Activated CD8-positive, alpha-beta memory T cell treated with anti-CD3 and anti-CD28 coated beads for 1 hour (primary cell): ENCODE results near the gene AMOTL2.

Experiments
- DNase-seq, 2 donors: peaks; one replicate each; pipeline ENCODE4 v3.0.0-alpha.2; 2020; ENCODE audit warnings: low read depth in 1 of 2; ENCODE audit errors: extremely low read depth in 1 of 2

The AMOTL2 gene

DNA sequence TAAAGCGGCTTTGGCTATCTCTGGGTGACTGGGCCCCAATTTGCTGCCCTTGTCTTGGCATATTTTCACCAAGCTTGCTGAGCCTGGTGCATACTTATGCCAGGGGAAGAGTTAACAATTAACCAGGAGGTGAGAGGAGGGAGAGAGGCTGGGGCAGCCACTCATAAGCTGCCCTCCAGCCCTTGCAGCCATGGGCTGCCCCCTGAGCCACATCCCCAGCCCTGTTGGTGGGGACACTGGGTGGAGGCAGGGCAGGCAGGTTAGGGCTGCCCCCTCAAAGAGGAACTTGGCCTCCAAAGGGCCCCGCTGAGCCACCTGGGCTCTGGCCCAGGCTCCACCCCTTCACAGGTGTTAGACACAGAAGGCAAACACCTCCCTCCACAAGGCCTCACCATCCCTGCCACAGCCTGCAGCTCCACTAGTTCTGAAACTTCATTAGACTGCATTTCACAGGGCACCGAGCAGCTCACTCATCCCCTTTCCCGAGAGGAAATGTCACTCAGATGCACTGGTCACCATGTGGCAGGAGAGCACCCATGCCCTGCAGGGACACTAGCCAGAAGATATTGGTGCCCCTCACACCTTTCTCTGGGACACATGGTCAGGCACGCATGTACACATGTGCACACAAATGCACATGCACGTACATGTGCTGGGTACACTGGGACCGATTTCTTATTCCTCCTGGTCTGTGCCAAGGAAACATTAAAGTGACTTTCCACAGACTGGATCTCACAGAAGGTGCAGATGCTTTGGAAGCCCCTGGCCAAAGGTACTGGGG is 20.2 kb downstream of the AMOTL2 start:
- no peak for DNase-seq

DNA sequence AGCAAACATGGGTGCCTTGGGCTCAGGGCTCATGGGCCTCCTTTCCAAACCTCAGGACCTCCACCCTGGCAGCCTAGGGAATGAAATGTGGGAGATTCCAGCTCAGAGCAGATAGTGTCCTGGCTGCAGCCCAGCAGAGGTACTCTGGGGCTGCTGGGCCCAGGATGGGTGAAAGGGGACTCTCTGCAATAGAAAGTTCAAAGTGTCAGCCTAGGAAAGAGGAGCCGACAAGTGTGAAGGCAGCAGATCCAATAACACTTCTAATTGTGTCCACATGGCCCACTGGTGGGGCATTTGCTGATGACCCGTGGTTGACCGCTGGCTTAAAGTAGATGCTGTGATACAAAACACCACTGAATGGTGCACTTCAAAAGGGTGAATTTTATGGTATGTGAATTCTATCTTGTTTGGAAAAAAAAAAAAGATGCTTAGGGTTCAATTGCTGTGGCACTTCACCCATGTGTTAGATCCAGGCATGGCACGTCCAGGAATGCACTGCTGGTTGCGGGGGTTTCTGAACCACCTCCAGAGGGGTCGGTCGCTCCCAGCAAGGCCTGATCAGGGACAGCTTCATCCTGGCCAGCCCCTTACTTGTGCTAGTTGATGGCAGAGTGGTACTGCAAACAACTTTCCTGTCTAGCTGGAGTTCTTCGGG is 20.9 kb downstream of the AMOTL2 start:
- DNase-seq: no peak

DNA sequence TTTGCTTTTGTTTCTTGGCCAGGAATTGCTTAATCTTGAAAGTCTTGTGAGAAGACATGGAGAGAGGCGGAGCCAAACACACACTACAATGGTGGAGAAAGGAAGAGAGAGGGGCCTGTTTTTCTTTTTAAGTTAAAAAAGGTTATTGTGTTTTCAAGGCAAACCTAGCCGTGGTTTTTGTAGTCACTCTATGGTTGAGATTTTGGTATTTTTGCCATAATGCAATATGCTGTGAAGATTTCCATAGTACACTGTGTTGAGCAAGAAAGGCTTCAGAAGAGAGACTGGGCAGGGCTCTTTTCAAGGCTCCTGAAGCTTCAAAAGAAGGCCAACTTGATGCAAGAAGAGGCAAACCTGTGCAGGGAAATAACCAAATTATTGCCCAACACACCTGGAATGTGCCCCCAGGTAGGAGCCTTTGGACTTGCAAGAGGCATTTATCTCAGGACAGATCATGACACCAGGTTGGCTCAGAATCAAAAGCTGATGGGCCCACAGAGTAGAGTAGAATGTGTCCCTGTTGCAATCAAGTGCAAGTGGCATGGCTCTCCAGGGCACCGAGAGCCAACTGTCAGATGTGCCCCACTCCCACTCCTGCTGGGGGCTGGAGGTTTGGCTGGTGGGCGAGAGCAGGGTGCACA is 22.1 kb downstream of the AMOTL2 start:
- DNase-seq: no peak

DNA sequence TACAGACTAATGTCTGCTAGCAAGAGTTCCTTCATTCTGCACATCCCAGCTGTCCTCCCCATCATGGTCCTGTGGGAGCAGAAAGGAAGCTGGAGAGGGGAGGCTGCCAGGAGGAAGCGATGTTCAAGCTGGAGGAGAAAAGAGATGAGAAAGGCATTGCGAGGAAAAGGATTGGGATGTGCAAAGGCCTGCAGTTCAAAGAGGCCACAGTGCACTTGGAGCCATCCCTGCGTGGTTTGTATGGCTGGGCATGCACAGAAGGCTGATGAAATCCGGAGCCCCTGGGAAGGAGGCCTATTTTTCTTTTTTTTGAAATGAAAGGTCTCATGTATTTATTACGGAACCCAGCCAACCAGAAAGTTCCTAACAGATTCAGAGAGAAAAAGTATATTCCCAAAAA is 22.8 kb downstream of the AMOTL2 start:
- DNase-seq: no peak

DNA sequence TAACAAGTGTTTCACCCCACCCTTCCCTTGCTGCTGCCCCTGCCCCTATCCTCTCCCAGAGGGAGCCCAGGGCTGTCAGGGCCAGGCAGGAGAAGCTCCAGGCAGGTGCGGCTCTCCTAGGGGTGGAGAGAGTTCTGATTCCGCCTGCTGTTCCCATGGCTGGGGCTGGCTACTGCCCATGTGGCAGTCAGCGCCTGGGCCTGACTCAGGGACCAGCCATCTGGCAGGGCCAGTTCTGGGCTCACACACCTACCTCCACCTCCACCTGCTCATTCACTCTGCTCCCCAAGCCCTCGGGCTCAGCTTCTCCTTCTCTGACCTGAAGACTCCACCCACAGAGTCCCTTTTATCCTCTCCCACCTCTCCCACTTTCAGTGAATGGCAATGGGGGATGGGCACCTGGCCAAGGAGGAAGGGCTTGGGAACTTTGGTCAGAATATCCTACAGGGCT is 23.4 kb downstream of the AMOTL2 start:
- DNase-seq: no peak

DNA sequence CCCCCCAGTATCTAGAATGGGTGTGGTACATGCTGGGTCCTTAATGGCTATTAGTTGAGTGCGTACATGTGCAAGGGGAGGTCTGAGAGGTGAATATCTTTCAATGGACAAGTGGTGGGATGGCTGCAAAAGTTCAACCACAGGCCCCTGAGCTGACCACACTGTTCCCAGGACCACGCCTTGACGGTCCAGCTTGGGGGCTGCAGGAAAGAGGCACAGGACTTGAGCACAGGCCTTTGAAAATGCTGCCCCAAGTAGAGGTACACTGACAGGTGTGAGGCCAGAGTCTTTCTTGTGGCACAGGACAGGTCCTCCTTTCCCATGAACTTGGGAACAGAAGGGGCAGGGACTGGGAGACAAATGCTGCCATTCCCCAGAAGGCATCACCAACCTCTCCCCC is 24.0 kb downstream of the AMOTL2 start:
- no peak for DNase-seq

DNA sequence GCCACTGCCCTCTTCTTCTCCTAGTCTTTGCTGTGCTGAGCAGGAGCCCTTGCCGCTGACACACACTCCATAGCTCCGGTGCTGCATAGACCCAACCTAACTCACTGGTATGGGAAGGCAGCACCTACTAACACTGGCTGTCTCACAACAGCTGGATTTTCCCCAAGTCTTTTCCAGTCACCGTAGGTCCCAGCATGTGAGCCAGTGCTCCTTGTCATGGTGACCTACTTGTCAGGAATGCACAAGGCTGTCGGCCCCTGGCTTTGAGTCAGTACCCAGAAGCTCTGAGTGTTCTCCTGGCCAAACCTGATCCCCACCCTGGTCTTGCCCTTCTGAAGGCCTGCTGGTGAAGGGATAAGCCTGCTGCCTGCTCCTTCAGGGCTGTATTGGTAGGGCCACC is 25.7 kb downstream of the AMOTL2 start:
- DNase-seq: no peak

DNA sequence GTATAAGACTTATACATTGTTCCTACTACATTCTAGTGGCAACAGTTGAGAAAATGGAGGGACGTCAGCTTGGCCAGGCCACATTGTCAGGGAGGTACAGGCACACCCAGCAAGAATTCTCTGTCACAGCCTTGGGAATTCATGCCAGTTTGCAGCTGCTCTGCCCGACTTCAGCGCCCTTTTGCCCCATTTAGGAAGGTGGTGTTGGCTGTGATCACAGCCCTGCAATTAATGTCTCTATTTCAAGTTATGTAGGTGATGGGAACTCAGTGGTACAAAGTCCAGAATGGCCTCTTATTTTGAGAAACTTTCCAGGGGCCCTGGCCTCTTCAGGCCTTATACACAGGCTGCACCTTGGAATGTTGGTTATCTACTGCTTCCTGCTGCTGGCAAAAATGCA is 26.7 kb downstream of the AMOTL2 start:
- DNase-seq: no peak

DNA sequence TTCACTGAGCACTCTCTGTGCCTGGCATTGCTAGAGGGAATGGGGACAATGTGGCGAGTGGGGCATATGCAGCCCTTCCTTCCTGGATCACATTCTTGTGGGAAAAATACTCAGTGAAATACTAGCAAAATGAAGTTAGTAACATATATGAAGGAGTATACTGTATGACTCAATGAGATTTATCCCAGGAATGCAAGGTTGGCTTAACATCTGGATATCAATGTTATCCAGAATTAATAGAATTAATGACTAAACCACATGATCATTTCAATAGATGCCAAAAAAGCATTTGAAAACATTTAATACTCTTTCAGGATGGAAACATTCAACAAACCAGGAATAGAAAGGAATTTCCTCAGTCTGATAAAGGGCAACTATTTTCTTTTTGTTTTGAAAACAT is 27.5 kb downstream of the AMOTL2 start:
- no peak for DNase-seq

DNA sequence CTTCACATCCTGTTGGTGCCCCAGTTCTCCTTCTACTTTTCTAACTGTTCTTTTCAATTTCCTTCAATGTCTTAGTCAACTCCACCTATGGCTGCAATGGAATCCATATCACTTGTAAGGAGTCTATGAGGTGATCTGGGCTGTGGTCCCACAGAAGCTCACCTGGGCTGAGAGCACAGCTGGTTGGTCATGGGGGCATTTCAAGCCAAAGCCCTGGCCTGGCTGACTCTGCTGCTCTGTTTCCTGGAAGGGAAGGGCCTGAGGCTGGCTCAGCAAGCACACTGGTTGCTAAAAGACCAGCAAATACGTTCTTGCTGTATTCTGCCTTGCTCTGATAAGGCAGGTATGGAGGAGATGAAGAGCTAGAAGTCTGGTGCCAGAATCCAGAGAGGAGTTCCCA is 29.0 kb downstream of the AMOTL2 start:
- DNase-seq: no peak

DNA sequence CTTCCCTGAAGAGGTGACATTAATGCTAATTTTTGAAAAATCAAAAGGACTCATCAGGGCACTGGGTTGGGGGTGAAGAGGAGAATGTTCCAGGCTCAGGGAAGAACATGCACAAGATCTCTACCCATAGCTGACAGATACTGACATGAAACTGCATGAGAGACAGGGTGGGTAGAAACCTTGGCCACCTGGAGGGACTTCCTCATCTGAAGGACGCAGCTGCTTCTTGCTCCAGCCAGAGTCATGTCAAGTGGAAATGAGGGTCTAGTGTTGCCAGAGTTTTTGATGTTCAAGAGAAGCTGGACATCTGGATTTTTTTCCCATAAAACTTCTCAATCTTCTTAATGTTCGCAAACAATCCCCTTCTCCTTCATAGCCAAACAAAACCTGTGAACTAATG is 29.7 kb downstream of the AMOTL2 start:
- no peak for DNase-seq

DNA sequence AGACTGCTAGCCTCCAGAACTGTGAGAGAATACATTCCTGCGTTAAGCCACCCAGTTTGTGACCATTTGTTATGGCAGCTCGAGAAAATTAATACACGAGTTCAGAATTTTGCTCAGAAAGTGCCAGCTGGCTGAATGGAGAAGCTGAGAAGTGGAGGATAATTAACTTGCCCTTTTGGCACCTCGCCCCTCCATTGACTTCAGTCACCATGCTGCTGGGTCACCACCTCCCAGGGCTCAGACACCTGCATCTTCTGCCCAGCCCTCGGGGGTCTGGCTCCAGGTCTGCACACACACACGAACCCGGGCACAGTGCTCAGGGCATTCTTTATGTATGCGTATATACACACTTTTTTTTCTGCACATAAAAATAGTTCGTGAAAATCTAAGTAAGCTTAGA is 32.0 kb downstream of the AMOTL2 start:
- DNase-seq: no peak

DNA sequence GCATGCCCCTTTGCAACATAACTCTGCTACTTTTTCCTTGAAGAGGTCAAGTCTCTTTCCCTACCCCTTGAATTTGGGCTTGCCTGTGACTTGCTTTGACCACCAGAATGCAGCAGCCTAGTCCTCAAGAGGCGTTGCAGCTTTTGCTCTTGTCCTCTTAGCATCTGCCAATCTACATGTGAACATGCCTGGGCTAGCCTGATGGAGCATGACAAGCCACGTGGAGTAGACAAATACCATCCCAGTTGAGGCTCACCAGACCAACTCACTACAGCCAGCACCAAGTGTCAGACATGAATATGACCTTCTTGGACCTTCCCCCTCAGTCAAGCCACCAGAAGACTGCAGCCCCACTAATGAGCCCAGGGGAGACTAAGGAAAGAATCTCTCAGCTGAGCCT is 32.9 kb downstream of the AMOTL2 start:
- no peak for DNase-seq

DNA sequence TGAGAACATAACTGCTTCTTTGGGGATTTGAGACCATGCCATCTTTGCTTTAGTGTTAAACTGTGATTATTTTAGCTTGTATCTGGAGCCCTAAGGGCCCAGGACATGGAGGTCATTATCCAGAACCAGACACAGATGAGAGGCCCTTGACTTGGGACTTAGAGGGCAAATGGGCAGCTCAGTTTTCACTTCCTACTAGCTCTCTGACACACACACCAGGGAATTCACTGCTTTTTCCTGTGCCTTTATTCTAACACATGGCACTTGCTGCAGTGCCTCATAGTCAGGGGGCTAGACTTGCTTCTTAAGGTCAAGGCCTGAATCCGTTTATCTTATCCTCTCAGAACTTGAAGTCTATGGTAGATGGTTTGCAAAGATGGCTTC is 33.3 kb downstream of the AMOTL2 start:
- no peak for DNase-seq

DNA sequence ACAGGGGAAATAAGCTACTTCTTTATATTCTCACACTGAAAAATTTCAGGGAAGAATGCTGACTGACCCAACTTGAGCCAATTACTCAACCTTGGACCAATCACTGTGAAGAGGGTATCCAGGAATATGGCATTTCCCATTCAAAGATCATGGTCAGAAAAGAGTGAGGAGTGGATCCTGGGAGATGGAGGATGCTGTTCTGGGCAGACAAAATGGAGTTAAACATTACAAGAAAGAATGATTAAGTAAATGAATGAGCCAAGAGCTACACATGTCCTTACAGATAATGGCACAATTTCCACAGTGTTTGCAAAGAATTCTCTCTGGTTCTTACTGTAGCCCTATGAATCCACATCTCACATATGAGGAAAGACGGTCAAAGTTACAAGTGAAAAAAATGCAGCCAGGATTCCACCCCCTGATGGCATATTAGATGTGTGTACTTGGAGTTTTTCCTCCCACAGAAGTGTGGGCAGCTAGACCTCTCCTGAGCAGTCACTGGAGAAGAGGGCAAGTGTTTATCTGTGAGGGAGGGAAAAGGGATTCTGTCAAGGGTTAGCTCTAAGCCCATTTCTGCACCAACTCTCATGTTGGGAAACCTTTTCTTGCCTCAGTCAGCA is 33.8 kb downstream of the AMOTL2 start:
- no peak for DNase-seq

DNA sequence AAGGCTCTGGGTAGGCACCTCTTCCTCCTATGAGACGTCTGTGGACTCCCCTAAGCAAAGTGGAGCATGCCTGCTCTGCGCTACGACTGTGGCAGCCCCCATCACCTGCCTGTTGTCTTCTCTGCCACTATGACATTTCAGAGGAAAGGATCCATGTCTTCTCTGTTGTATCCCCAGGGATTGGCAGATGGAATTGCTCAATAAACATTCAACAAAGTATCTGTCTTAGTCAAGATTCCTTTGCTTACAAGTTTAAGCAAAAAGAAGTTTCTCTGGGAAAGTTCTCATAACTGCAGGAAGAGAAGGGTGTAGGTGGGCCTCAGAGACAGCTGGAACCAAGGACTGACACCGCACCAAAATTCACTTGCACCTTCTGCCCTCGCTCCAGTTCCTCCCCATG is 34.3 kb downstream of the AMOTL2 start:
- DNase-seq: no peak

DNA sequence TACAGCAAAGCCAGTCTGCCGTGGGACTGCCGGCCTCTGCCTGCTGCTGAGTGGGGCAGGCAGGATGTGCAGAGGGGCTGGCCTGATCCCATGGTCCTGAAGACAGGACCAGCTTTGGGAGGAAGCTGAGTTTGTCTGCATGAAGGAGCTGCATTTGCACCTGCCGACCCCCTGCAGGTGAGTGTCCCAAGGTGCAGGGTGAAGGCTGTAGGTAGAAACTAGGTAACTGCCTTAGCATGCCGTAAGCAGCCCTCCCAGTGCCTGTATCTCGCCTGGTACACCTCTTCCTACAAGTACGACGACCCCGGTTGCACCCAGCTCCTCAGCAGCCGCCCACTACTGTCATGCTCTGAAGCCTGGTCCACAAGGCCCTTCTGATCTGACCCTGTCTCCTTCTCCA is 34.9 kb downstream of the AMOTL2 start:
- DNase-seq: no peak

DNA sequence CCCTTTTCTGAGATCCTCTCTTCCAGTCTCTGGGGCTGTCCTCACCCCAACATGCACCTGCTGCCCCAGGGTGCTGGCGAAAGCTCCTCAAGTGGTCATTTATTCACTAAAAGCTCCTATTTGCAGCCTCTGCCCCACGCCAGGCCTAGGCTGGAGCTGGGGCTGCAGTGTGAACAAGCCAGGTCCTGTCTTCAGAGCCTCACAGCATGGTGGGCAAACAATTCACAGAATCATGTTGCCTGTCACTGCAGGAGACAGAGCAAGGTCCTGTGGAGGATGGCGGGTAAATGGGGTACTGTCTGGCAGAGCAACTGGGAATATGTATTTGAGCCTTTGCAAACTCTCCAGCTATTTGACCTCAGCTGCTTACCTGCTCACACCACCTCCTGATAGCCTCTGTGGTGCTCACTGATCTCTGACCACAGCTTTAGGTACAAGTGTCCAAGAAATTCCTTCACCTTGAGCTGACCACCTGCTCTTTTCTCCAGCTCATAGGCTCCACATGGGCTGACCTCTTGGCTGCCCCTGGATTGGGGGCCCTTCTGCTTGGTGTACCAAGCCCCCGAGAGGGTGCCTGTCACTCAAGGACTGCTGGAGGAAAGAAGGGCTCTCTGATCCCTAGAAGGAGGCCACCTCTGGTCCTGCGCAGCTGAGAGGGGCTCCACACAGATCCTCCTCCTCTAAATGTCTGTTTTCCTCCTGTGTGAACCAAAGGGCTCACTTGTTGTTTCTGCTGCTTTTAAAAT is 35.6 kb downstream of the AMOTL2 start:
- no peak for DNase-seq

DNA sequence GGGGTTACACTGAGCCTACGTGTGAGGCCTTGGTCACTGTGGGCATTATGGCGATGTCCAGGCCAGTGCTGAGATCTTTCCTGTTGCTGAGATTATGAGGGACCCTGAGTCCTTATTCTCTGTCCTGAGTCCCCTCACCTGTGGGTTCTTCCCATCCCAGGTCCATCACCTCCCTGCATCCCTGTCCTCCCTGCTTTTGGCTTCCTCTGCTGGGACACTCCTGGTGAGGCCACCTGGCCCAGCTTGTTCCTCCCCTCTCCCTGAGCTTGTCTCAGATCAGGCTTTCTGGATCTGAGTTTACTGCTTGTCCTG is 36.1 kb downstream of the AMOTL2 start:
- DNase-seq: no peak

DNA sequence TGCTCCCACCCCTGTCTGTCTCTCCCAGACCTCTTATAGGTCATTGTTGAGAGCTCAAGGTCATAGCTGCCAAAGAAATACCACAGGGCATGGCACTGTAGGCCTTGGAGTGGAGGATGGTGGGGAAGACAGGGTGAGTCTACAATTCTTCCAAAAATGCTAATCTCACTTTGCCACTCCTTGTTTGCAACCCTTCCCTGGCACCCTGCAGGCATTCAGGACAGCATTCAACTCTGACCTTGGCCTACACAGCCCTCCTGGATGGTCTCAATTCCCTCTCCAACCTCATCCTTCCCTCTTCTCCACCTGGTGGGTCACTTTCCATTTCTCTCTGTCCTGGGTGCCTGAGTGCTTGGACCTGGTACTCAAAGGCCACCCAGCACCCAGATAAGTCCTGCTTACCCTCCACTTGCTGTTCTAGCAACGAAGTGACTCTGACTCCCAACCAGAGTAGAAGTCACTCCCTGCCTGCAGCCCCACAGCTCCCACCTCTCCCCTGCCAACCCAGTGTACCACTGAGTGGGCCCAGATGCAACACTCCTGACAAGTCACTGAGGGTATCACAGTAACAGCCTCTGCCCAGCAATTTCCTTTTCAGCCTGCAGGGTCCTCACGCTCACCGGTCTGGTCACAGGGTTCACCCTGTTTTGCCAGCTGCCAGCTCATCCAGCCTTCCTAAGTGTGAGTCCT is 36.6 kb downstream of the AMOTL2 start:
- no peak for DNase-seq

DNA sequence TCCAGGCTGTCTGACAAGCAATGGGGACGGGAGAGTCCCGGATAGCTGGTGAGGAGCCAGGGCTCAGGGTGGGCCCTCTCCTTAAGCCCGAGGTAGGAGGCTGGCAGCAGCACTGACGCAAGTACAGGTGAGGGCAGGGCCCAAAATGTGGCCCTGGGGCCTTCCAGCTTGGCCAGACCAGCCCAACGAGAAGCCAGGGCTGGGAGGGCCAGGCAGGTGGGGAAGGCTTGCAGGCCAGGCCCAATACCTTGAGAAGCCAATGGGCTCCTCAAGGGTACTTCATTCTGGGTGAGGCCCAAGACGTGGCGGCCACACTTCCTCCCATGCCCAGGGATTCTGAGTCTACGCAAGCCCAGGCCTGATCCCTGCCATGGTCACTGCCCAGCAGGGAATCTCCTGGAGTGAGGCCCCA is 37.2 kb downstream of the AMOTL2 start:
- no peak for DNase-seq
